GM19438 (cell line): ENCODE measurements around the gene LGSN.
"Not testable (repeated sequence)": the region's sequence is repeated elsewhere in the genome, so short reads cannot be mapped to it uniquely, and the experiment has no call there.

Experiments
- ATAC-seq: cut with Tn5 transposase; IDR thresholded peaks from one replicate; pipeline ENCODE4 v1.9.1; 2021; ENCODE audit warnings: low read depth; ENCODE audit not compliant: unreplicated experiment

LGSN gene

GRCh38 chr6:63307581-63308246, 12.1 kb downstream of the LGSN start:
- ATAC-seq, result peak; percentile 79

GRCh38 chr6:63306420-63306819, 13.4 kb downstream of the LGSN start:
- no peak for ATAC-seq

GRCh38 chr6:63305277-63305676, 14.5 kb downstream of the LGSN start:
- no peak for ATAC-seq

GRCh38 chr6:63303476-63303875, 16.3 kb downstream of the LGSN start:
- ATAC-seq, result no peak

- ATAC-seq, result no peak
These were observed 20.1 kb downstream of the LGSN start for GRCh38 chr6:63299667-63300066.

- ATAC-seq, result no peak
These were observed 24.1 kb downstream of the LGSN start for GRCh38 chr6:63295553-63296194.

- no peak for ATAC-seq
These were observed 29.2 kb downstream of the LGSN start for GRCh38 chr6:63290492-63291058.

- ATAC-seq, result no peak
These were observed 30.4 kb downstream of the LGSN start for GRCh38 chr6:63289269-63289872.

GRCh38 chr6:63280639-63281180, 39.1 kb downstream of the LGSN start:
- no peak for ATAC-seq

GRCh38 chr6:63278916-63279315, 40.9 kb downstream of the LGSN start:
- no peak for ATAC-seq

GRCh38 chr6:63275953-63276352, 43.8 kb downstream of the LGSN start:
- no peak for ATAC-seq

GRCh38 chr6:63274795-63275430, 44.9 kb downstream of the LGSN start:
- ATAC-seq, result not testable (repeated sequence)

GRCh38 chr6:63272397-63272796, 47.4 kb downstream of the LGSN start:
- ATAC-seq, result no peak

- no peak for ATAC-seq
These were observed 50.3 kb downstream of the LGSN start for GRCh38 chr6:63269470-63269869.

- peak; percentile 91 for ATAC-seq
These were observed 51.2 kb downstream of the LGSN start for GRCh38 chr6:63268574-63268973.

- ATAC-seq, result no peak
These were observed 52.0 kb downstream of the LGSN start for GRCh38 chr6:63267828-63268227.

- no peak for ATAC-seq
These were observed 52.7 kb downstream of the LGSN start for GRCh38 chr6:63267046-63267445.

GRCh38 chr6:63263444-63263843, 56.3 kb downstream of the LGSN start:
- no peak for ATAC-seq

- ATAC-seq, result peak; percentile 79
These were observed 58.0 kb downstream of the LGSN start for GRCh38 chr6:63261820-63262219.

- ATAC-seq, result no peak
These were observed 60.6 kb downstream of the LGSN start for GRCh38 chr6:63259153-63259552.
